Inflammatory macrophage (primary cell): Measurements from ENCODE around the gene SPDYE2.
A peak's percentile ranks its signal among the peaks of the same experiment; 100 is the strongest.
"Not testable (repeated sequence)": the region's sequence is repeated elsewhere in the genome, so short reads cannot be mapped to it uniquely, and the experiment has no call there.

ENCODE experiments used
- DNase-seq, 2 donors: peaks; one replicate each; pipeline ENCODE4 v3.0.0-alpha.2; 2020 to 2022

Gene SPDYE2

GRCh38 chr7:102604431-102605145, 53.6 kb downstream of the SPDYE2 start:
- DNase-seq: not testable (repeated sequence)

GRCh38 chr7:102606848-102607247, 55.8 kb downstream of the SPDYE2 start:
- not testable (repeated sequence) for DNase-seq

DNA sequence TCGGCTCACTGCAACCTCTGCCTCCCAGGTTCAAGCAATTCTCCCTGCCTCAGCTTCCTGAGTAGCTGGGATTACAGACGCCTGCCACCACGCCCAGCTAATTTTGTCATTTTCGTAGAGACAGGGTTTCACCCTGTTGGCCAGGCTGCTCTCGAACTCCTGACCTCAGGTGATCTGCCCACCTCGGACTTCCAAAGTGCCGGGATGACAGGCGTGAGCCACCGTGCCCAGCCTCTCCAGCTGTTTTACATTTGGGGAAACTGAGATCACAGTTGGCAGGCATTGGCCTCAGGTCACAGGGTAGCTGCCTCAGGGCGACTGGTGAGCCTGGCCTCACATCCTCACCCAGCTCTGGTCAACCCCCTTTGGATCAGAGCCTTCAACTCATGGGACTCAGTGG, 58.7 kb downstream of the SPDYE2 start:
- not testable (repeated sequence) for DNase-seq

- DNase-seq: not testable (repeated sequence)
Observed at GRCh38 chr7:102610441-102610840, 59.4 kb downstream of the SPDYE2 start.

DNA sequence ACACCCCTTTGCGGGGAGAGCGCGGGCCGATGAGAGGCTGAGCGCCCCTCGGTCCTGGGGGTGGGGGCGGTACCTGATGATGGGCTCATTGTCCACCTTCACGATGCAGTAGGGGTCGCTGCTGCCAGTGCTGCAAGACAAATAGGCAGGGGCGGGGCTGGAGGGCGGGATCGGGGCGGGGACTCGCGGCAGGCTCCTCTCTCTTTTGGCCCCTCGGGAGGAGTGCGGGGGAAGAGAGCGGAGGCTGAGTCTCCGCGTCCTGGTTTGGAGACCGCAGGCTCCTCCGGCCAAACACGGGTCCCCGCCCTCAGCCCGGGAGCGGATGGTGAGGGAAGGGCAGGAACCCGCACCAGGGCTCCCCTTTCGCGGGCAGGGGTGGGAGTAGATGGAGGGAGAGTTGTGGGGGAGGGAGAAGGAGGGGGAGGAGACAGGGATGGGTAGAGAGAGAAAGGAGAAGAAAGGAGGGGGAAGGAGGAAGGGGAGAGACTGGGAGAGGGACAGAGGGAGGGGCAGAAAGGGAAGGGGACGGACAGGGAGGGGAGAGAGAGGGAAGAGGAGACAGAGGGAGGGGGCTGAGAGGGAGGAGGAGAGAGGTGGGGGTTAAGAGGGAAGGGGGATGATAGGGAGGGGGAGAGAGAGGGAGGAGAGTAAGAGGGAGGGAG, 60.1 kb downstream of the SPDYE2 start:
- DNase-seq: not testable (repeated sequence)

DNA sequence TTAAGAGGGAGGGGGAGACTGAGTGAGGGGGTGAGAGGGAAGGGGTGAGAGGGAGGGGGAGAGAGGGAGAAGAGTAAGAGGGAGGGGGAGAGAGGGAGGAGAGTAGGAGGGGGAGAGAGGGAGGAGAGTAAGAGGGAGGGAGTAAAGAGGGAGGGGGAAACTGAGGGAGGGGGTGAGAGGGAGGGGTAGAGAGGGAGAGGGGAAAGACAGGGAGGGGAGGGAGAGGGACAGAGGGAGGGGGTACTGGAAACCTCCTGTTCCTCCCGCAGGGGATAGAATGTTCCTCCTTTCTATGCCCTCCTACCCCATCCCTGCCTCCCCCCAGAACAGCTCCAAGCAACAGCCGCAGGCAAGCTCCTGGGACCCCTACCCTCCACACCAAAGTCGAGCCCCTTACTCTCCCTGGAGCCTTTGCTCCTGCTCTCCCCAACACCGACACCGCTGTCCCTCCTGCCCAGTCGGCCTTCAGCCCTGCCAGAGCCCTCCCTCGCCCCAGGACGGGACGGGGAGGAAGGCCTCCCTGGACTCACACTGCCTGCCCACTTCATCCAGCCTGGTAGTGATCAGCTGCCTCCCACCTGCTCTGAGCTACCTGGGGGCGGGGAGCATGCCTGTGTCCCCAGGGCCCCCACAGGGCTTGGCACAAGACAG, 60.8 kb downstream of the SPDYE2 start:
- DNase-seq: peak; percentile 4 to 40
